Colonic mucosa (tissue), 4 donors: ENCODE data around the gene SMIM3. TPM values are rescaled to one million over a fixed set of nuclear protein-coding genes. Genes with fewer than 3 reads are reported as not detected.

Experiments
- DNase-seq: peaks from one replicate; pipeline ENCODE4 v3.0.0-alpha.2; 2020
- H3K27ac ChIP-seq: fragments of 200-600 bp; one replicate; pipeline ENCODE4 v1.8.0; 2021
- H3K27me3 ChIP-seq: fragments of 200-600 bp; one replicate; pipeline ENCODE4 v1.8.0; 2021
- H3K36me3 ChIP-seq: fragments of 200-600 bp; one replicate; pipeline ENCODE4 v1.8.0; 2021
- H3K4me1 ChIP-seq: fragments of 200-600 bp; one replicate; pipeline ENCODE4 v1.8.0; 2021; ENCODE audit warnings: mild to moderate bottlenecking
- H3K4me3 ChIP-seq: fragments of 200-600 bp; one replicate; pipeline ENCODE4 v1.8.0; 2021
- H3K9ac ChIP-seq, 2 donors: one replicate each; pipeline ENCODE4 v1.7.0; 2013; ENCODE audit warnings: control low read depth in 2 of 2, low read depth in 2 of 2, low read length in 2 of 2
- H3K9me3 ChIP-seq: fragments of 200-600 bp; one replicate; pipeline ENCODE4 v1.8.0; 2021
- CTCF ChIP-seq: fragments of 200-600 bp; IDR thresholded peaks from one replicate; pipeline ENCODE4 v1.8.0; 2022; ENCODE audit warnings: antibody characterized with exemption, mild to moderate bottlenecking
- intact Hi-C: fragments of 100-400 bp; cut with DNase I; formaldehyde crosslinking; loops from one replicate; pipeline ENCODE4 v1.14.1; 2022
- total RNA-seq, 2 donors: library from RNA; stranded (reverse); fragmentation: NEBNext Ultra II Directional in 1 of 2; extraction: Animal tissue kit (Norgen Biotek cat#: 25700) in 1 of 2; gene quantifications; one replicate each; pipeline ENCODE4 v1.2.1, GENCODE V29; 2021
- donor health status: healthy.
- donor health status: DM: no; HTN: no; CAD: no.
- donor health status: DM: no; HTN: no; CAD: no.

Gene SMIM3
- total RNA-seq, 2 donors from 2014 or later = 10.1 to 12.6 TPM

GRCh38 chr5:150762211-150762610, 16.3 kb upstream of the SMIM3 start:
- no peaks in the 10 kb centered on the region for H3K27me3 ChIP-seq
- intact Hi-C loops = no loop called here
- H3K27ac ChIP-seq = no peak overlapping the region

GRCh38 chr5:150763023-150763769, 15.4 kb upstream of the SMIM3 start:
- Histone ChIP-seq H3K9me3 (no peaks in the 10 kb centered on the region), H3K4me3 (no peak overlapping the region), H3K9ac (peak overlapping the region in 1 of 2 donors; percentile 23), H3K36me3 (no peaks in the 10 kb centered on the region), H3K4me1 (no peaks in the 10 kb centered on the region), H3K27me3 (no peaks in the 10 kb centered on the region), H3K27ac (no peak overlapping the region)
- DNase-seq = no peak
- intact Hi-C loops = no loop called here
- TF ChIP-seq CTCF = no peak

More at GRCh38 chr5:150762211-150762610, 16.3 kb upstream of the SMIM3 start:
- Histone ChIP-seq H3K9ac (no peak overlapping the region), H3K36me3 (no peaks in the 10 kb centered on the region), H3K4me1 (peaks cover 6% of the 10 kb centered on the region), H3K4me3 (no peak overlapping the region), H3K9me3 (no peaks in the 10 kb centered on the region)
- no peak for DNase-seq
- no peak for TF ChIP-seq CTCF

GRCh38 chr5:150764530-150764929, 14.0 kb upstream of the SMIM3 start:
- TF ChIP-seq CTCF = no peak
- no peaks in the 10 kb centered on the region for H3K36me3 ChIP-seq
- no peak overlapping the region for H3K27ac ChIP-seq
- H3K4me3 ChIP-seq = no peak overlapping the region
- H3K9ac ChIP-seq = no peak overlapping the region
- no peak for DNase-seq
- intact Hi-C loops = no loop called here
- H3K4me1 ChIP-seq = no peaks in the 10 kb centered on the region
- no peaks in the 10 kb centered on the region for H3K27me3 ChIP-seq
- H3K9me3 ChIP-seq = no peaks in the 10 kb centered on the region

- H3K36me3 ChIP-seq = no peaks in the 10 kb centered on the region
- H3K4me3 ChIP-seq = no peak overlapping the region
- H3K9me3 ChIP-seq = no peaks in the 10 kb centered on the region
- no peaks in the 10 kb centered on the region for H3K4me1 ChIP-seq
- H3K9ac ChIP-seq = no peak overlapping the region
- DNase-seq = no peak
- no peaks in the 10 kb centered on the region for H3K27me3 ChIP-seq
- H3K27ac ChIP-seq = no peak overlapping the region
- no peak for TF ChIP-seq CTCF
- intact Hi-C loops = no loop called here
Measured at GRCh38 chr5:150765011-150765798, 13.4 kb upstream of the SMIM3 start.

- TF ChIP-seq CTCF = no peak
- Histone ChIP-seq H3K27ac (no peak overlapping the region), H3K27me3 (no peaks in the 10 kb centered on the region), H3K36me3 (no peaks in the 10 kb centered on the region), H3K4me3 (no peak overlapping the region), H3K9me3 (no peaks in the 10 kb centered on the region), H3K4me1 (no peaks in the 10 kb centered on the region), H3K9ac (no peak overlapping the region)
- intact Hi-C loops = no loop called here
- no peak for DNase-seq
Measured at GRCh38 chr5:150765799-150766169, 12.8 kb upstream of the SMIM3 start.
